HG03175 (cell line): ENCODE data around the gene CUL1.
A peak's percentile ranks its signal among the peaks of the same experiment; 100 is the strongest.

Source experiments
- ATAC-seq: cut with Tn5 transposase; IDR thresholded peaks from one replicate; pipeline ENCODE4 v1.9.1; 2021; ENCODE audit warnings: mild to moderate bottlenecking, moderate library complexity; ENCODE audit not compliant: unreplicated experiment

CUL1 gene

DNA sequence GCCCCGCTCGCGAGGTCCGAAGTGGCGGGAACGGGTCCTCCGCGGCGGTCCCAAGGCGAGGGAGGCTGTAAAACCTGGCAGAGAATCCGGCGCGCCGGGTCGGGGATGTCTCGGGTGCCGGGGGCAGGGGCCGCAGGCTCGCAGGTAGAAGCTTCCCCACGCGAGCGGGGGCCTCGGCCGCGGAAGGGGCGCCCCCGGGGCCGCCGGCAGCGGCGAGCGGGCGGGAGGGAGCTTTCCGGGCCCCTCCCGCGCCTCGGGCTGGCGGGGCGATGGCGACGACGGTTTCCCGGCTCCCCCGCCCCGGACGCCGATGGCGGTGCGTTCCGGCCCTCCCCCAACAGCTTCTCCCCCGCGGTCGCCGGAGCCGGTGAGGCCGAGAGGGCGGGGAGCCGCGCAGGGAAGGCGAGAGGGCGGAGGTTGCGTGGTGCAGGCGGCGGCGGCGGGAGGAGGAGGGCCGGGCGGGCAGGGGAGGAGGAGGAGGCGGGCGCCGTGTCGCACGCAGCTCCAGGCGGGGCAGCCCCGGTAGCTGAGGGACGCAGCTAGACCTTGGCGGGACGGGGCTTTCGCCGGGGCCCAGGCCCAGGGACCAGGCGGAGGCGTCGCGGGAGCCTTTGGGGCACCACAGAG lies at the start of gene CUL1:
TSS of gene CUL1 (plus strand) at position 507 of the 627 bp plus-strand sequence. CDS start 31,220 bp downstream, outside the sequence.
- ATAC-seq, result peak; percentile 68

DNA sequence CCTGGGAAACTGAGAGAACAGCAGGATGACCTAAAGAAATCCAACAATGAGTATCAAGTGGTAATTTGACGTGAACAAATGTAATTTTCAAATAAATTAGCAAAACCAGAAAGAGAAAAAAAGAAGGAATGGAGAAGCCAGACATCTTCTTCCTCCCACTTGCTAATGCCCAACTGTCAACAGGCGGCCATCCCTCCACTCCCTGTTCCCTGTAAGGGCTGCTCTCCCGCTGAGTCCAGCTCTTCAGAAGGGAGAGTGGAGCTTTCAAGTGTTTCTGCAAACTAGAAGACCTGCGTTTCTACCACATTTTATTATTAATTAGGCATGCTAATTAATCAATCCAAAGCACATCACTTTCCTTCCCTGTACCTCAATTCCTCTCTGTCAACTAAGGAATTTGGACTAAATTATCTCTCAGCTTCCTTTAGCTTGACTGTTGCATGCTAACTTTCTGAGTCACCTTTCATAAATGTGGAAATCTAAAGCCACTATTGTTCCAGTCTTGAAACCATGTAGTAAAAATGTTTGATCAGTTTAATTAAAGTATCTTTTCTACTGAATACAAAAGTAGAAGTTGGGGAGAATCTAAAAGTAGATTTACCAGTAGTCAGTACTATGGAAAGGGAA lies 48.4 kb upstream of the CUL1 start:
- ATAC-seq, result no peak

DNA sequence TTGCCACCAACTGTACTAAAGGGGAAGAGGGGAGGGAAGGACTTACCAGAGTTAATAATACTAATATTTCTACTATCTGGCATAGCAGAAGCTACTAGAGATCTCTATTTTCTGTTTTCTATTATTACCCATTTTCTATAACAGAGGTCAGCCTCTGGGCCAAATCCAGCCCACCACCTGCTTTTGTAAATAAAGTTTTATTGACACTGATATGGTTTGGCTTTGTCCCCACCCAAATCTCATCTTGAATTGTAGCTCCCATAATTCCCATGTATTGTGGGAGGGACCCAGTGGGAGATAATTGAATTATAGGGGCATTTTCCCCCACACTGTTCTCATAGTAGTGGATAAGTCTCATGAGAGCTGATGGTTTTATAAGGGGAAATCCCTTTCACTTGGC lies 45.9 kb upstream of the CUL1 start:
- no peak for ATAC-seq

DNA sequence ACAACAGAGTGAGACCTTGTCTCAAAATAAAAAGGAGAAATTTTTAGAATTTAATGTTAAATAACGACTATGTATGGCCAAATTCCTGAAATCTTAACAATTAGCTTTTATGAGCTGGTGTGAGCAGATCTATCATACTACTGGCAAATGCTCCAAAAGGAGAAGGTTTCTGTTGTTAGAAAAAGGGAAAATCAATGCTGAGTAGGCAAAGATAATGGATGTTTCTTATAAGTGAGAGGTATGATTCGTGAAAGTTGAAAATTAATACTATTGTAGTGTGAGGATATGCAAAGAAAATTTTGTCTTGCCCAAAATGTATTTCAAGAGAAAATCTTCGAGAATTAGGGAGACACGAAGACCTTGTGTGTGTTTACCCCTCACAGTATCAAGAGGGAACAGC lies 40.8 kb upstream of the CUL1 start:
- ATAC-seq, result no peak

DNA sequence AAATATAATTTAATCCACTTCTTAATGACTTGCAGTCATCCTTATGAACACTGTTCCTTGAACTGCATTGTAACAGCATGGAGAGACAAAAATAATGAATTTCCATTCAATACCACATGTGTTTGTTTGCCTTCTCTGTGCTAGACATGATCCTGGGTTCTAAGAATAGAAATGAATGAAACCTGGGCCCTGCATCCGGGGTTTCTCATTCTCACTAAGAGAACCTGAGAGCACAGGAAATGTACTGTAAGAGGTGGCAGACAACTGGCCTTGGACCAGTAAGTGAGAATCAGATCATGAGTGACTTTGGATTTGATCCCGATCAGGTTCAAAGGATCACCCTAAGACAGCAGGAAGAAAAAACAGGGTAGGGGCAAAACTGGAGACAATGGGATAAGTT lies 37.2 kb upstream of the CUL1 start:
- ATAC-seq, result no peak

DNA sequence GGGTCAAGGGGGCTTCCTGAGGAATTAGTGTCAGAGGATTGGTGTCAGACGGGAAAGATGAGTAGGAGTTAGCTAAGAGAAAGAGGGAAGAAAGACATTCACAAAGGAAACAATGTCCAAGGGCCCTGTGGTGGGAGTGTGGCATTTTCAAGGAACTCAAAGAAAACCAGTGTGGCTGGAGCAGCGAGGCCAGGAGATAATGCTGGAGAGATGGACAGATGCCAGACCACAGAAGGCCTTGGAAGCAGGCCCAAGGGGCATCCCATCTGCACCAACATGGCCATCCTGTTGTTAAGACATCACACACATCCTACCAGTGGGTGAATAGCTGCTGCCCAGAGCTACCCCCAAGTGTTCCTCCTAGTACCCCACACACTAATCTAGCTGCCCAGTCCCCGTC lies 36.1 kb upstream of the CUL1 start:
- no peak for ATAC-seq

DNA sequence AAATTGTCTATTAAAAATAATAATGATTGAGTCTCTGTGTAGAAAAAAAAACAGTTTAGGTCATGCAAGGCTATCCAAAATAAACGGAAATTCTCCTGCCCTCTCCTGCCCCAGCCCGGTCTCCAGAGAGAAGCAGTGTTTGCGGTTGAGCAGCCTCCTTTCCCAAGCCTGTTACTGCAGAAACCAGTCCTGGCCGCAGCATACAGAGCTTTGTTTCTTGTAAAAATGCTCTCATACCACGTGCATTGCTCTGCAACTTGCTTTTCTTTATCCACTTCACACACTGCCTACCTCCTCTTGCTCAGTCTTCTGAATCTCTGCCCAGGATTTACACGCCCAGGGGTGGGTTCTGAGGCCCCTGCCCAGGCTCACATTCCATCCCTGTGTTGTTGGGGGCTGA lies 34.4 kb upstream of the CUL1 start:
- ATAC-seq, result no peak

DNA sequence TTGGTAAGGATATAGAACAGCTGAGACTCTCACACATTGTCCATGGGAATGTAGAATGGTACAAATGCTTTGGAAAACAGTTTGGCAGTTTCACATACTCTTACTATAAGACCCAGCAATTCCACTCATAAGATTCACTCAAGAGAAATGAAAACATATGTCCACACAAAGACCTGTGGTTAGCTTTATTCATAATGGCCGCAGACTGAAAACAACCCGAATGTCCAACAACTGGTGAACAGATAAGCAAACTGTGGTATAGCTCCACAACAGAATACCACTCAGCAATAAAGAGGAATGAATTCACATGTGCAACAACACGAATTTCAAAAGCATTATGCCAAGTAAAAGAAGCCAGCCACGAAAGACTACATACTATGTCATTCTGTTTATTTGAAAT lies 33.5 kb upstream of the CUL1 start:
- ATAC-seq, result no peak

DNA sequence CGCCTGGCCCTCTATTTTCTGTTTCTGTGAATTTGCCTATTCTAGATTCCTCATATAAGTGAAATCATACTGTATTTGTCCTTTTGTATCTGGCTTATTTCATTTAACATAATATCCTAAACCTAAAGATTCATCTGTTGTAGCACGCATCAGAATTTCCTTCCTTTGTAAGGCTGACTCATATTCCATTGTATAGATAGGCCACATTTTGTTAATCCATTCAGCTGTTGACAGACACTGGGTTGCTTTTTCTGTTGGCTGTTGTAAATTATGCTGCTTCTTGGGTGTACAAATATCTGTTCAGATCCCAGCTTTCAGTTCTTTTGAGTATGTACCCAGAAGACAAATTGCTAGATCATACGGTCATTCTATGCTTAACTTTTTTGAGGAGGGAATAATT lies 28.8 kb upstream of the CUL1 start:
- no peak for ATAC-seq

DNA sequence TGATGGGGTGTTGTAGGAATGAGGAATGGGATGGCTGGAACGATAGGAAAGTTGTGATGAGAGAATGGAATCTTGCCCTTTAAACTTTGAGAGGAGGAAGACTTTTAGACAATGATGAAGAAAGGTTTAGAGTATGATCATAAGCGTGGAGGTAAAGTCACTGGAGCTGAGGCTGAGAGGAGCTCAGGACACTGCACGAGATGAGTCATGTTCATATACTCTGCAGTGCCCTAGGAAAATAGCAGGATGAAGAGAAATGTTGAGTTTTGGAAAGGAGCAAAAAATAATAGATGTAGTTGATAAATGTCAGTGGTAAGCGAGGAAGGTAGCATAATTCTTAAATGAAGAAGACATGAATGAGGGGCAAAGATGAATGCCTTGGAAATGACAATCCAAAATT lies 28.3 kb upstream of the CUL1 start:
- no peak for ATAC-seq

DNA sequence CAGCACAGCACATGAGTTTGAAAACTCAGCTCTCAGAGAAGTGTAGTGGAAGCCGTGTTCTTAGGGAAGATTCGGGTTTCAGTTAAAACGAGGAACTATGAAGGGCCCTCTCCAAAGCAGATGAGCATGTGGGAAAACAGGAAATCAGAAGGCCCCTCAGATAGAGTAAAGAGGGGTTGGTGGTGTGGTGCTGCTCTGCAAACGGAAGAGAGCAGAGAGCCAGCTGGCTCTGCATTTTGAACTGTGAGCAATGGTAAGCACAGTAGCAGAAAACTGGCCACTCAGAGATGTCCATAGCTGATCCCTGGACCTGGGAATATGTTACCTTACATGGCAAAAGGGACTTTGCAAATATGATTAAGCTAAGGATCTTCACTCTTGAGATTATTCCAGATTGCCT lies 27.9 kb upstream of the CUL1 start:
- no peak for ATAC-seq

DNA sequence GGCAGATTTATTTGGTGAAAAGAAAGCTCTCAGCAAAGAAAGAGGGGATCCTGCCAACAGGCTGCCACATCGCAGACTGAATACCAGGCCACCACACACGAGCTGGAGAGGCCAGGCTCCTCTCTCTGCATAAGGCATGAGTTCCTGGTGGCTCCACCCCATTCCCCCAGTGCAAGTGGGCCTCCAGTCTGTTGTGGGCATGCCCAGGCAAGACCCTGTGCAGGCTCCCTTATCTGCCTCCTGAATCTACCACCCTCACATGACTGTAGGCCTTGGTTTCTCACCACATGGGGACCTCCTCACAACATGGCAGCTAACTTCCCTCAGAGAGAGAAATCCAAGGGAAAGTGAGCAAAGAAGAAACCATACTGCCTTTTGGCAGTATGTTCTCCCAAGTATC lies 26.7 kb upstream of the CUL1 start:
- no peak for ATAC-seq

DNA sequence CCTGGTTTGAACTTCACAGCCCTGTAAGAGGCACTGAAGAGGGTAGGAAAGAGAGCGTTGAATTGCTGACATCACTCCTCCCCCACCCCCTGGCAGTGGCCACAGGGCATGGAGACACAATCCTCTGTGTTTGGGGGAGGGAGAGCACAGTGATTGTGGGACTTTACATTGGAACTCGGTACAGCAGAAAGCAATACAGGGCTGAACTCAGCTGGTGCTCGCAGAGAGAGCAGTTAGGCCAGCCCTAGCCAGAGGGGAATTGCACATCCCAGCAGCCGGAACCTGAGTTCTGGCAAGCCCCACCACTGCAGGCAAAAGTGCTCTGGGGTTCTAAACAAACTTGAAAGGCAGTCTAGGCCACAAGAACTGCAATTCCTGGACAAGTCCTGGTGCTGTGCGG lies 24.0 kb upstream of the CUL1 start:
- ATAC-seq, result no peak

DNA sequence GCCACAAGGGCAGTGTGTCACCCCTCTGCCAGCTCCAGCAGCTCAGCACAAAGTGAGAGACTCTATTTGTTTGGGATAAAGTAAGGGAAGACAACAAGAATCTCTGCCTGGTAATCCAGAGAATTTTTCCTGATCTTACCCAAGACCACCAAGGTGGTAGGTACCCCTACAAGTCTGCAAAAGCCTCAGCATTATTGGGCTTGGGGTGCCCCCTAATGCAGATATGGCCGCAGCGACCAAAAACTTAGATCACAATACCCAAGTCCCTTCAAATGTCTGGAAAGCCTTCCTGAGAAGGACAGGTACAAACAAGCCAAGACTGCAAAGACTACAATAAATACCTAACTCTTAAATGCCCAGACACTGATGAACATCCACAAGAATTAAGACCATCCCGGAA lies 22.4 kb upstream of the CUL1 start:
- no peak for ATAC-seq

DNA sequence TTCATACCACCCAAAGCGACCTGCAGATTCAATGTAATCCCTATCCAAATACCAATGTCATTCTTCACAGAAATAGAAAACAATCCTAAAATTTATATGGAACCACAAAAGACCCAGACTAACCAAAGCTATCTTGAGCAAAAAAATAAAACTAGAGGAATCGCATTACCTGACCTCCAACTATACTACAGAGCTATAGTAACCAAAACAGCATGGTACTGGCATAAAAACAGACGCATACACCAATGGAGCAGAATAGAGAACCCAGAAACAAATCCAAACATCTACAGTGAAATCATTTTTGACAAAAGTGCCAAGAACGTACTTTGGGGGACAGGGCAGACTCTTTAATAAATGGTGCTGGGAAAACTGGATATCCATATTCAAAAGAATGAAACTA lies 16.9 kb upstream of the CUL1 start:
- no peak for ATAC-seq

DNA sequence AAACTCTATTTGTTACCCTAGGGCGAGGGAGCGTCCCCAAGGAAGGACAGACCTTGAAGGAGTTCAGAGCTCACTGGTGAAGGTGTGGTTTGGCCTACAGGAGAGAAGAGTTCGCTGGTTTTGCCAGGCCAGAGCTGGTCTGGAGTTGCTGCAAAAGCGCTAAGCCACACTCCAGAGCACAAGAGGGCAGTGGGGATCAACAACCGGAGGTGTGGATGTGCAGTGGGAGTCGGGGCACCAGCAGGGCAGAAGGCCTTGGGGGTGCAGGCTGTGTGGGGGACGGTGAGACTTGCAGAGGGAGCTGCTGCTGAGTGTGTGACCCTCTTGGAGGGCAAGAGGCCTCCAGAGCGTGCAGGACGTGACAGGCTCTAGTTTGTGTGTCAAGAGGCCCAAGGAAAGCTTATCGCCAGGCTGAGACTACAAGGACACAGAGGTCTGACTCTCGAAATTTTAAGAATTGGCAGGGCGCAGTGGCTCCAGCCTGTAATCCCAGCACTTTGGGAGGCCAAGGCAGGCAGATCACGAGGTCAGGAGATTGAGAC lies 14.3 kb upstream of the CUL1 start:
- no peak for ATAC-seq

DNA sequence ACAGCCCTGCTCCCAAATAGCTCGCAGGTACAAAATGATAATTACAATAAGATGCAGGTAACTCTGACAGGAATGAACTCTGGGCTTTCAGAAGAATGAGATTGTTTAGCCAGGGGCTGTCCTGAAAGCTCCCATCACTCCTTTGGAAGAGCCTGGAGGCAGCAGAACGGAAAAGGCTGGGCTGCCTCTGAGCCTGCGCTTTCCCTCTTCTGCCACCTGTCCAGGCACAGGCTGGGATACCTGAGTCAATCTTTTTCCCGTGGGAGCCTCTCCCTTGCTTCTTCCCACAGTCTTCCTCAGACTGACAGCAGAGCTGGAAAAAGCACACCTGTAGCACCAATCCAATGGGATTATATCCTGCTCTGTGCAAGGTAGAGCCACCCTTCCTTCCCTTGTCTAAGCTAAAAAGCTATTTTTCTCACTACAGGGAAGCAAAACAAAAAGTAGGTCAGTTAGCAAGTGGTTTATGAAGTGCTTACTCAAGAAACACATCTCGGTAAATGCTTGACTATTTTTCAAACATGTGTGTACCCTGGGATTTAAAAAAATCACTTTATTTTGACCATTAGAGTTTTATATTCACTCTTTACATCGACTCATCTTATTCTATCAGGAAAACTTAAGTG lies 12.3 kb upstream of the CUL1 start:
- ATAC-seq, result no peak

DNA sequence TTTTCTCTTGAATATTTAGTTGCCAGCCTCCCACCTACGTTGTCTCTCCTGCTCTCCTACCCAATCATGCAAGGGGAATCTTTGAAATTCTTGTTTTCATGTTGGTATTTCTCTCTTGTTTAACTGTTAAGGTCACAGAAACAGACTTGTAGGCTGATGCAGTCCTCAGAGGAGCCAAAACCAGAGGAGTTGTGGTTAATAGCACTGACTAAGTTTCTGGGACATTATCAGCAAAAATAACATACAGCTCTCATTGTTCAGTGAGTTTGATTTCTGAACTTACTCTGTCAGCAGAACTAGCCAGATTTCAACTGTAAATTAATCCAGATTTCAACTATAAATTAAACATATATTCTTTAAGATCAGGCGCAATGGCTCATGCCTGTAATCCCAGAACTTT lies 11.1 kb upstream of the CUL1 start:
- ATAC-seq, result no peak

DNA sequence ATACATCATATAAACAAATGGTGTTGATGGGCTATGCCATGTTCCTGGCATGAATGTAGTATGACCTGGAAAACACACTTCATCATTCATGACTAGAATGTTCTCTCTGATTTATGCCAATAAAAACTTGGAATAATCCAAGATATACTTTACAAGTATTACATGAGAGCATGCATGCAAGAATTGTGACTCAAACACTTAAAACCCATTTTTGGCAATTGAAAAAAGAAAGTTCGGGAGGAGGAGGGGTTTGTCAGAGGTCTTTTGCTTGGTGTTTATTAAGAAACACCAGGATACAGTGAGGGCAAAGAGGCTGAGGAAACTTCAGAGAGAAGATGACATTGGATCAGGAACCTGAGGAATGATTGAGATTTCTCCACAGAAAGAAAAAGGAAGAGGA lies 10.2 kb upstream of the CUL1 start:
- no peak for ATAC-seq

DNA sequence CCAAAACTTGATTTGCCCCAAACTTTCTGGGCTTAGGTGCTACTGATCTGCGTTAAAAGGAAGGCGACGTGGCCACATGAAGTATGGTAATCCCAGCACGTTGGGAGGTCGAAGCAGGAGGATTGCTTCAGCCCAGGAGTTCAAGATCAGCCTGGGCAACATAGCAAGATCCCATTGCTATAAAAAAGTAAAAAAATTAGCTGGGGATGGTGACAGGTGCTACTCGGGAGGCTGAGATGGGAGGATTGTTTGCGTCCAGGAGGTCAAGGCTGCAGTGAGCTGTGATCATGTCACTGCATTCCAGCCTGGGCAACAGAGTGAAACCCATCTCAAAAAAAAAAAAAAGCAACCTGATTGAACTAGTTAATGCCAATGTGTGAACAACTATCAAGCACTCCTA lies 5.1 kb upstream of the CUL1 start:
- ATAC-seq, result no peak

DNA sequence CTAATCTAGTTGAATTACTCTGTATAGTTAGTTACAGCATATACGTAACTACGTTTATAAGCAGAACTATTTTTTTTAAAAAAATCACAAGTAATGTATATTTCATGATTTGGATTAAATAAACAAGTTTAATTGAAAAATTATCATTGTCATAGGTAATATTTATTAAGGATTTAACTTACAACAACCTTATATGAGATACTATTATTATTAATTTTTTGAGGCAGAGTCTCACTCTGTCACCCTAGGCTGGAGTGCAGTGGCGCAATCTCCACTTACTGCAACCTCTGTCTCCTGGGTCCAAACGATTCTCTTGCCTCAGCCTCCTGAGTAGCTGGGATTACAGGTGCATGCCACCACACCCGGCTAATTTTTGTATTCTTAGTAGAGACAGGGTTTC lies 4.1 kb upstream of the CUL1 start:
- ATAC-seq, result no peak

DNA sequence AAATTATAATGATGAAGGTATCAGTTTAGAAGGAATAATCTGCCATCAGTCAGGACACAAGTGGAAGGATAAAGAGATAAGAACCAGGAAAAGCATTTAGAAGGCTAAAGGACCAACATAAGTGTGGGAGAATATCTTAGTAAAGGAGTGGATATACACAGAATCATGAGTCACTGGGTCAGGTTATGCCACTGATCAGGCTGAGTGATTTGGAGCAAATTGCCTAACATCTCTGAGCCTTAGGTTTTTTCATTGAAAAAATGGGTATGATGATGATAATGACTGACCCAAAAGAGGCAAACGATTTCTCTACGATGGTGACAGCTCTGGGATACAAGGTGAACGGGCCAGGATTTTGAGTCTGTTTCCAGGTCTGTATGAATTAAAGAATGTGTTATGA lies 2.8 kb upstream of the CUL1 start:
- no peak for ATAC-seq
